ENCODE results near the gene TNNI2. TPM values are rescaled to one million over a fixed set of nuclear protein-coding genes. Genes with fewer than 3 reads are reported as not detected.
"Not testable (repeated sequence)": the region's sequence is repeated elsewhere in the genome, so short reads cannot be mapped to it uniquely, and the experiment has no call there.

TNNI2 gene
- total and polyA plus RNA-seq, 12 donors = 0.55 to 21.8 (median 2.4) TPM; not detected in 3

DNA sequence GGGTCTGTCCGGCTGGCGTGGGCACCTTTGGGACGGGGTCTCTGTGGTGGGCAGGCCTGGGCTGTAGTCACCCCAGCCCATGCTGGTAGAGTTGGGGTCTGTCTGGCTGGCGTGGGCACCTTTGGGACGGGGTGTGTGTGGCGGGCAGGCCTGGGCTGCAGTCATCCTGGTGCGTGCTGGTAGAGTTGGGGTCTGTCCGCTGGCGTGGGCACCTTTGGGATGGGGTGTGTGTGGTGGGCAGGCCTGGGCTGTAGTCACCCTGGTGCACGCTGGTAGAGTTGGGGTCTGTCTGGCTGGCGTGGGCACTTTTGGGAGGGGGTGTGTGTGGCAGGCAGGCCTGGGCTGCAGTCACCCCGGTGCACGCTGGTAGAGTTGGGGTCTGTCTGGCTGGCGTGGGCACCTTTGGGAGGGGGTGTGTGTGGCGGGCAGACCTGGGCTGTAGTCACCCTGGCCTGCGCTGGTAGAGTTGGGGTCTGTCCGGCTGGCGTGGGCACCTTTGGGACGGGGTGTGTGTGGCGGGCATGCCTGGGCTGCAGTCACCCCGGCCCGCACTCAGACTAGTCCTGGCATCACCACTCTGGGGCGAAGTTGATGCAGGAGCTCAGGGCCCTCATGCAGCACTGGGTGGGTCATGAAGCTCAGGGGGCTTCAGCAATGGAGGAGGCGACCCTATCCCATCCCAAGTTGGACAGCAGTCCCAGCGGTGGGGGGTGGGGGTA is 33.6 kb downstream of the TNNI2 start:
- Histone ChIP-seq H3K9me3 (replicated peaks in 1 of 3) (no peaks in the 10 kb centered on the region), H3K4me1 (replicated peaks in 1 of 2) (peaks cover 38 to 39% of the 10 kb centered on the region in 2 donors), H3K4me3 (peak overlapping the region in 1 of 4 donors; percentile 60), H3K36me3 (replicated peaks in 1 of 2) (no peaks in the 10 kb centered on the region), H3K27me3 (no peaks in the 10 kb centered on the region), H3K27ac (peak overlapping the region in 3 of 5 donors; percentile 64 to 97 (median 93))
- no peak for TF ChIP-seq POLR2A (IDR thresholded peaks at IDR 0.05)
- TF ChIP-seq, protein P1, sequence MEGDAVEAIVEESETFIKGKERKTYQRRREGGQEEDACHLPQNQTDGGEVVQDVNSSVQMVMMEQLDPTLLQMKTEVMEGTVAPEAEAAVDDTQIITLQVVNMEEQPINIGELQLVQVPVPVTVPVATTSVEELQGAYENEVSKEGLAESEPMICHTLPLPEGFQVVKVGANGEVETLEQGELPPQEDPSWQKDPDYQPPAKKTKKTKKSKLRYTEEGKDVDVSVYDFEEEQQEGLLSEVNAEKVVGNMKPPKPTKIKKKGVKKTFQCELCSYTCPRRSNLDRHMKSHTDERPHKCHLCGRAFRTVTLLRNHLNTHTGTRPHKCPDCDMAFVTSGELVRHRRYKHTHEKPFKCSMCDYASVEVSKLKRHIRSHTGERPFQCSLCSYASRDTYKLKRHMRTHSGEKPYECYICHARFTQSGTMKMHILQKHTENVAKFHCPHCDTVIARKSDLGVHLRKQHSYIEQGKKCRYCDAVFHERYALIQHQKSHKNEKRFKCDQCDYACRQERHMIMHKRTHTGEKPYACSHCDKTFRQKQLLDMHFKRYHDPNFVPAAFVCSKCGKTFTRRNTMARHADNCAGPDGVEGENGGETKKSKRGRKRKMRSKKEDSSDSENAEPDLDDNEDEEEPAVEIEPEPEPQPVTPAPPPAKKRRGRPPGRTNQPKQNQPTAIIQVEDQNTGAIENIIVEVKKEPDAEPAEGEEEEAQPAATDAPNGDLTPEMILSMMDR (IDR thresholded peaks at IDR 0.05) = no peak
- WGBS, 4 donors = 40 to 52% (median 44%) methylated on average over 8 to 25 of the region's 25 CpGs
- peak in 5 of 7 donors; percentile 13 to 57 (median 45) for DNase-seq
- intact Hi-C loops (cut with DNase I) = no loop called here

DNA sequence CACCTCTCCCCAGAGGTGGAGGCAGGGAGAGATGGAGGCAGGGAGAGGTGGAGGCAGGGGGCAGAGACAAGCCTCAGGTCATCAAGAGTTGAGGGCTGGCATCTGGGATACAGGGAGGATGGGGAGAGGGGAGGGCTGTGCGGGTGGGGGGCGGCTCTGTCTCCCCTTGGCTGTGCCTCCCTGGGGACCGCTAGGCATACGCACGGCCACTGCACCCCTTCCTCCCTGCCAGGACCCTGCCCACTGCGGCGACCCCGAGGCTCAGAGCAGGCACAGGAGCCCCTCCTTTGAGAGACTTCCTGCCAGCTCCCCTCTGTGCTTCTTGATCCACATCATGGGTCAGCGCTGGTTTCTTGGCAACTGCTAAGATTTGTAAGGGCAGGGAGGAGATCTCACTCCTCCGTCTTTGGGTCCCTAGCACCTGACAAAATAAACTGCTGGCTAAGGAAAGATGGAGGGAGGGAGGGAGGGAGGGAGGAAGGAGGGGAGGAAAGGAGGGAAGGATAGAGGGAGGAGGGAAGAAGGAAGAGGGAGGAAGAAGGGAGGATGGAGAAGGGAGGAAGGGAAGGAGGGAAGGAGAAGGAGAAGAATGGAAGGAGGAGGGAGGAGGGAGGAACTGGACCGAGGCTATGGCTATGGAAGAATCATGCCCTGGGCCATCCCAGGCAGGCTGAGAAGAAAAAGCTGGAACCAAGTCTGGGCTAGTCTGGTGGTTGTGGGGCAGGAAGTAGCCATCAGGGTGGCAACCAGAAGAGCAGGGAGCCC is 34.4 kb downstream of the TNNI2 start:
- WGBS, 4 donors = 16 to 21% (median 18%) methylated on average over 10 to 11 of the region's 11 CpGs
- H3K27me3 ChIP-seq = no peaks in the 10 kb centered on the region
- DNase-seq = peak in 5 of 7 donors; percentile 68 to 81 (median 72)
- H3K4me3 ChIP-seq = peak overlapping the region in 1 of 4 donors; percentile 60
- TF ChIP-seq POLR2A (IDR thresholded peaks at IDR 0.05) = peak in 1 of 2 donors; percentile 50
- TF ChIP-seq, protein P1 (IDR thresholded peaks at IDR 0.05) = no peak
- intact Hi-C loops (cut with DNase I) = no loop called here
- peaks cover 31 to 45% of the 10 kb centered on the region in 2 donors for H3K4me1 ChIP-seq (replicated peaks in 1 of 2)
- H3K9me3 ChIP-seq (replicated peaks in 1 of 3) = no peaks in the 10 kb centered on the region
- H3K36me3 ChIP-seq (replicated peaks in 1 of 2) = no peaks in the 10 kb centered on the region
- peak overlapping the region in 3 of 5 donors; percentile 64 to 97 (median 93) for H3K27ac ChIP-seq

DNA sequence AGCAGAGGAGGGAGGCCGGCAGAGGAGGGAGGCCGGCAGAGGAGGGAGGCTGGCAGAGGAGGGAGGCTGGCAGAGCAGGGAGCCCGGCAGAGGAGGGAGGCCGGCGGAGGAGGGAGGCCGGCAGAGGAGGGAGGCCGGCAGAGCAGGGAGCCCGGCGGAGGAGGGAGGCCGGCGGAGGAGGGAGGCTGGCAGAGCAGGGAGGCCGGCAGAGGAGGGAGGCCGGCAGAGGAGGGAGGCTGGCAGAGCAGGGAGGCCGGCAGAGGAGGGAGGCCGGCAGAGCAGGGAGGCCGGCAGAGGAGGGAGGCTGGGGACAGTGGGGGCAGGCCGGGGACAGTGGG is 35.0 kb downstream of the TNNI2 start:
- peaks cover 31 to 45% of the 10 kb centered on the region in 2 donors for H3K4me1 ChIP-seq (replicated peaks in 1 of 2)

DNA sequence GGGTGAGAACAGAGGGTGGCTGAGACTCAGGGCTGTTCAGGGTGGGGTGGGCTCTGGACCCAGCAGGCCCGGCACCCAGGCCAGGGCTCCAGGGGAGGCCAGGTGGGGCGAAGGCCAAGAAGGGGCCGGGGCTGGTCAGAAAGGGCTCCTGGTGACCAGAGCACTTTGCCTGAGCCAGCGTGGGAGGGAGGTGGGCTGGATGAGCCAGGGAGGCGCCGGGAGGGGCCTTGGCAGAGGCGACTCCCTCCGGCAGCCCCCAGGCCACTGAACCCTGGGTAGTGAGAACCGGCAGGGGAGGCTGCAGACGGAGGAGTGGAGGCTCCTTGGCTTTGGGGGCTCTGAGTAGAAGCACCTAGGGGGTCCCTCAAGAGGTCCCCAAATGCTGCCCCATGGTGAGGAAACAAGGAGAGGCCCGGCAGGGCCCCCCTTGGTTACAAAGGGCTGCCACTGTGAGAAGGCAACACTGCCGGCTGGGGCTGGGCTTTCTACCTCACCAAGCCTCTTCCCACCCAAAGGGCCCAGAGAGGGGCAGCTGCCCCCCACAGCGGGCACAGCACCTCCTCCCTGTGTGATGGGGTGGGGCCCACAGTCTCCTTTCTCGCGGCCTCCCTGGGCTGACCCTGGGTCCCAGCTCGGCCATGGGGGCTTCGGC is 35.8 kb downstream of the TNNI2 start:
- 46 to 70% (median 54%) methylated on average over 9 to 17 of the region's 17 CpGs for WGBS, 4 donors
- Histone ChIP-seq H3K27ac (peak overlapping the region in 3 of 5 donors; percentile 55 to 97 (median 76)), H3K4me1 (replicated peaks in 1 of 2) (peaks cover 31 to 47% of the 10 kb centered on the region in 2 donors), H3K4me3 (peak overlapping the region in 1 of 4 donors; percentile 19)
- H3K36me3 ChIP-seq (replicated peaks in 1 of 2); H3K27me3 ChIP-seq; intact Hi-C loops (cut with DNase I); H3K9me3 ChIP-seq (replicated peaks in 1 of 3): not testable (repeated sequence)
- DNase-seq = peak in 6 of 7 donors; percentile 23 to 47 (median 38)

More for the DNA sequence above, 35.0 kb downstream of the TNNI2 start:
- intact Hi-C loops (cut with DNase I); H3K27me3 ChIP-seq; H3K36me3 ChIP-seq (replicated peaks in 1 of 2); H3K9me3 ChIP-seq (replicated peaks in 1 of 3): not testable (repeated sequence)
- DNase-seq = peak in 3 of 7 donors; percentile 11 to 22 (median 13)
- 42 to 58% (median 46%) methylated on average over 13 to 17 of the region's 17 CpGs for WGBS, 4 donors
- peak overlapping the region in 1 of 4 donors; percentile 60 for H3K4me3 ChIP-seq
- H3K27ac ChIP-seq = peak overlapping the region in 2 of 5 donors; percentile 93 to 97
